SK-N-SH (cell line): Measurements from ENCODE around the gene RPL12.

Source experiments
- EP300 ChIP-seq, 2 experiments: IDR thresholded peaks; 2 replicates each; pipeline versions ENCODE4 v1.4.0 to v1.6.1; 2012; ENCODE audit warnings: borderline replicate concordance in 1 of 2, low read depth in 1 of 2, low read length in 1 of 2
- EZH2phosphoT487 ChIP-seq: fragments of 200-600 bp; sonication (generic); IDR thresholded peaks from 2 replicates; pipeline ENCODE4 v1.6.1; 2017; ENCODE audit warnings: low read depth, mixed run types, mild to moderate bottlenecking, antibody characterized with exemption, moderate library complexity, borderline replicate concordance
- GABPA ChIP-seq: IDR thresholded peaks from 2 replicates; pipeline ENCODE4 v1.4.0; 2012; ENCODE audit warnings: low read depth, mild to moderate bottlenecking
- JUND ChIP-seq: IDR thresholded peaks from 2 replicates; pipeline ENCODE4 v1.4.0; 2012
- MXI1 ChIP-seq: IDR thresholded peaks from 2 replicates; pipeline ENCODE4 v1.6.1; 2012; ENCODE audit warnings: mild to moderate bottlenecking, low read depth, low read length, improper control_type of control experiment
- POLR2AphosphoS5 ChIP-seq: IDR thresholded peaks from 2 replicates; pipeline ENCODE4 v1.6.1; 2012; ENCODE audit warnings: low read depth, low read length
- RAD21 ChIP-seq: IDR thresholded peaks from 2 replicates; pipeline ENCODE4 v1.6.1; 2012; ENCODE audit warnings: mild to moderate bottlenecking, low read length
- RCOR1 ChIP-seq: fragments of 150-350 bp; IDR thresholded peaks from 2 replicates; pipeline ENCODE4 v1.6.1; 2017; ENCODE audit warnings: antibody characterized with exemption, low read length
- RFX5 ChIP-seq: IDR thresholded peaks from 2 replicates; pipeline ENCODE4 v1.6.1; 2012; ENCODE audit warnings: mild to moderate bottlenecking, improper control_type of control experiment, low read length
- TAF1 ChIP-seq: IDR thresholded peaks from 2 replicates; pipeline ENCODE4 v1.6.1; 2012; ENCODE audit warnings: low read depth, mild to moderate bottlenecking, low read length, moderate library complexity, borderline replicate concordance
- YY1 ChIP-seq: IDR thresholded peaks from 2 replicates; pipeline ENCODE4 v1.4.0; 2012; ENCODE audit warnings: low read depth, mild to moderate bottlenecking
- TF ChIP-seq, protein P1 (sequence below): fragments of 200-600 bp; sonication (generic); IDR thresholded peaks from 2 replicates; pipeline ENCODE4 v1.6.1; 2017; ENCODE audit warnings: antibody characterized with exemption, mild to moderate bottlenecking, moderate library complexity
- TF ChIP-seq, protein P2 (sequence below): IDR thresholded peaks from 2 replicates; pipeline ENCODE4 v1.4.0; 2012; ENCODE audit warnings: low read depth, borderline replicate concordance
- TF ChIP-seq, protein P3 (sequence below): IDR thresholded peaks from 2 replicates; pipeline ENCODE4 v1.6.1; 2012; ENCODE audit warnings: mild to moderate bottlenecking, low read depth, low read length, moderate library complexity

DNA sequence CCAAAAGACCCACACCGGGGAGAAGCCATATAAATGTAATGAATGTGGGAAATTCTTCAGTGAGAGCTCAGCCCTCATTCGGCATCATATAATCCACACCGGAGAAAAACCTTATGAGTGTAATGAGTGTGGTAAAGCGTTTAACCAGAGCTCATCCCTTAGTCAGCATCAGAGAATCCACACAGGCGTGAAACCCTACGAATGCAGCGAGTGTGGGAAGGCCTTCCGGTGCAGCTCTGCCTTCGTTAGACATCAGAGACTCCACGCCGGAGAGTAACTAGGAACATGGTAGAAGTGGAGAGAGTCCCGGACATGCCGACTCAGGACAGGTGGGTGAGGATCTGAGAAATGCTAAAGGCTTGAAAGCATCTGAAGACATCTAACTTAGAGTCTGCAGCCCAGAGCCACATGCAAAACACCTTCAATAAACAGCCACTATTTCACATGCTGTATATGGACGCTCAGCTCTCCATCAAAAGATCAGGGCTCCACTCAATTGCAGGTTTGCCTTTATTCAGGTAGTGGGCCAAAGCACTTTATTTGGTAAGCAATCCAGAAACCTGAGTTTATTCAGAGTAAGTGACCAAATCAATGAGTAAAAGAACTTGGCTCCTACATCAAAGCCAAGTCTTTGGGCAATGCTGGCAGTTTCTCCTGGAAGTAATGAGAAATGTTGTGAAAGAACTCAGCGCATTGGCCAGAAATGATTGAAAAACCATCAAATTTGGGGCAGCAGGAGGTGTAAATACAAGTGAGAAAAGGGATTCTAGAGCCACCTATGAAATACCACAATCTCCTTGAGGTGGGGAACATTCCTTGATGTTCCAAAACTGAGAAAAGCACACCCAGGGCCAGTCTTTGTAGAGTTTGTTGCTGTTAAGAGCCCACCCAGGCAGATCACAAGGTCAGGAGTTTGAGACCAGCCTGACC, 6.0 kb downstream of the RPL12 start:
- TF ChIP-seq, protein P1, sequence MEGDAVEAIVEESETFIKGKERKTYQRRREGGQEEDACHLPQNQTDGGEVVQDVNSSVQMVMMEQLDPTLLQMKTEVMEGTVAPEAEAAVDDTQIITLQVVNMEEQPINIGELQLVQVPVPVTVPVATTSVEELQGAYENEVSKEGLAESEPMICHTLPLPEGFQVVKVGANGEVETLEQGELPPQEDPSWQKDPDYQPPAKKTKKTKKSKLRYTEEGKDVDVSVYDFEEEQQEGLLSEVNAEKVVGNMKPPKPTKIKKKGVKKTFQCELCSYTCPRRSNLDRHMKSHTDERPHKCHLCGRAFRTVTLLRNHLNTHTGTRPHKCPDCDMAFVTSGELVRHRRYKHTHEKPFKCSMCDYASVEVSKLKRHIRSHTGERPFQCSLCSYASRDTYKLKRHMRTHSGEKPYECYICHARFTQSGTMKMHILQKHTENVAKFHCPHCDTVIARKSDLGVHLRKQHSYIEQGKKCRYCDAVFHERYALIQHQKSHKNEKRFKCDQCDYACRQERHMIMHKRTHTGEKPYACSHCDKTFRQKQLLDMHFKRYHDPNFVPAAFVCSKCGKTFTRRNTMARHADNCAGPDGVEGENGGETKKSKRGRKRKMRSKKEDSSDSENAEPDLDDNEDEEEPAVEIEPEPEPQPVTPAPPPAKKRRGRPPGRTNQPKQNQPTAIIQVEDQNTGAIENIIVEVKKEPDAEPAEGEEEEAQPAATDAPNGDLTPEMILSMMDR = no peak
- TF ChIP-seq TAF1 (no peak), RCOR1 (no peak), POLR2AphosphoS5 (no peak; the same call in 1 of the 2 replicates), RAD21 (no peak), EP300 (IDR thresholded peaks at IDR 0.05; ENCODE audit: borderline replicate concordance in 1 of 2, low read depth in 1 of 2, low read length in 1 of 2) (no peak), EZH2phosphoT487 (no peak), MXI1 (no peak), RFX5 (no peak), YY1 (no peak), JUND (no peak), GABPA (no peak)
- TF ChIP-seq, protein P2, sequence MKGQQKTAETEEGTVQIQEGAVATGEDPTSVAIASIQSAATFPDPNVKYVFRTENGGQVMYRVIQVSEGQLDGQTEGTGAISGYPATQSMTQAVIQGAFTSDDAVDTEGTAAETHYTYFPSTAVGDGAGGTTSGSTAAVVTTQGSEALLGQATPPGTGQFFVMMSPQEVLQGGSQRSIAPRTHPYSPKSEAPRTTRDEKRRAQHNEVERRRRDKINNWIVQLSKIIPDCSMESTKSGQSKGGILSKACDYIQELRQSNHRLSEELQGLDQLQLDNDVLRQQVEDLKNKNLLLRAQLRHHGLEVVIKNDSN = no peak
- TF ChIP-seq, protein P3, sequence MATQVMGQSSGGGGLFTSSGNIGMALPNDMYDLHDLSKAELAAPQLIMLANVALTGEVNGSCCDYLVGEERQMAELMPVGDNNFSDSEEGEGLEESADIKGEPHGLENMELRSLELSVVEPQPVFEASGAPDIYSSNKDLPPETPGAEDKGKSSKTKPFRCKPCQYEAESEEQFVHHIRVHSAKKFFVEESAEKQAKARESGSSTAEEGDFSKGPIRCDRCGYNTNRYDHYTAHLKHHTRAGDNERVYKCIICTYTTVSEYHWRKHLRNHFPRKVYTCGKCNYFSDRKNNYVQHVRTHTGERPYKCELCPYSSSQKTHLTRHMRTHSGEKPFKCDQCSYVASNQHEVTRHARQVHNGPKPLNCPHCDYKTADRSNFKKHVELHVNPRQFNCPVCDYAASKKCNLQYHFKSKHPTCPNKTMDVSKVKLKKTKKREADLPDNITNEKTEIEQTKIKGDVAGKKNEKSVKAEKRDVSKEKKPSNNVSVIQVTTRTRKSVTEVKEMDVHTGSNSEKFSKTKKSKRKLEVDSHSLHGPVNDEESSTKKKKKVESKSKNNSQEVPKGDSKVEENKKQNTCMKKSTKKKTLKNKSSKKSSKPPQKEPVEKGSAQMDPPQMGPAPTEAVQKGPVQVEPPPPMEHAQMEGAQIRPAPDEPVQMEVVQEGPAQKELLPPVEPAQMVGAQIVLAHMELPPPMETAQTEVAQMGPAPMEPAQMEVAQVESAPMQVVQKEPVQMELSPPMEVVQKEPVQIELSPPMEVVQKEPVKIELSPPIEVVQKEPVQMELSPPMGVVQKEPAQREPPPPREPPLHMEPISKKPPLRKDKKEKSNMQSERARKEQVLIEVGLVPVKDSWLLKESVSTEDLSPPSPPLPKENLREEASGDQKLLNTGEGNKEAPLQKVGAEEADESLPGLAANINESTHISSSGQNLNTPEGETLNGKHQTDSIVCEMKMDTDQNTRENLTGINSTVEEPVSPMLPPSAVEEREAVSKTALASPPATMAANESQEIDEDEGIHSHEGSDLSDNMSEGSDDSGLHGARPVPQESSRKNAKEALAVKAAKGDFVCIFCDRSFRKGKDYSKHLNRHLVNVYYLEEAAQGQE = no peak
